Limb (tissue), 2 donors: ENCODE results near the gene TRIML2.

Experiments
- DNase-seq, 2 donors: peaks; one replicate each; pipeline ENCODE4 v3.0.0-alpha.2; 2016; ENCODE audit errors: extremely low spot score in 2 of 2

The TRIML2 gene, protein sequence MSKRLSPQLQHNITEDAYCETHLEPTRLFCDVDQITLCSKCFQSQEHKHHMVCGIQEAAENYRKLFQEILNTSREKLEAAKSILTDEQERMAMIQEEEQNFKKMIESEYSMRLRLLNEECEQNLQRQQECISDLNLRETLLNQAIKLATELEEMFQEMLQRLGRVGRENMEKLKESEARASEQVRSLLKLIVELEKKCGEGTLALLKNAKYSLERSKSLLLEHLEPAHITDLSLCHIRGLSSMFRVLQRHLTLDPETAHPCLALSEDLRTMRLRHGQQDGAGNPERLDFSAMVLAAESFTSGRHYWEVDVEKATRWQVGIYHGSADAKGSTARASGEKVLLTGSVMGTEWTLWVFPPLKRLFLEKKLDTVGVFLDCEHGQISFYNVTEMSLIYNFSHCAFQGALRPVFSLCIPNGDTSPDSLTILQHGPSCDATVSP

DNA sequence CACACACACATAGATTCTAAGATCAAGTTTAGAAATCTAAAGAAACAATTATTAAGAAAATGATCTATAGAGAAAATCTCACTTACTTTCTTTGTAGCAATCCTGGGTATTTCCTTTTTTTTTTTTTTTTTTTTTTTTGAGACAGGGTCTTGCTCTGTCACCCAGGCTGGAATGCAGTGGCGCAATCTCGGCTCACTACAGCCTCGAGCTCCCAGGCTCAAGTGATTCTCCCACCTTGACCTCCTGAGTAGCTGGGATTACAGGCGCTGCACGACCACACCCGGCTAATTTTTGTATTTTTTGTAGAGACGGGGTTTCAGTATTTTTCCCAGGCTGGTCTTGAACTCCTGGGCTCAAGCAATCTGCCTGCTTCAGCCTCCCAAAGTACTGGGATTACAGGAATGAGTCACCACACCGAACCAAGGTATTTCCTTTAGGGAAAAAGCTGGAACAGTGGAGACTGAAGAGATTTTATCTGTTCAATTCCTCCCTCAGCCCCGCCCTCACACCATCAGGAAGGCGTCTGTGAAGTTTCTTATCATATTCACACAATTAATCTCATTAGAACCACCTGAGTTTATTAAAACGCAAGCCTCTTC lies at the start of gene TRIML2:
Gene TRIML2, minus strand, starts transcription at position 447 of the 599 bp plus-strand sequence. CDS start 4,235 bp downstream, outside the sequence.
- no peak for DNase-seq

DNA sequence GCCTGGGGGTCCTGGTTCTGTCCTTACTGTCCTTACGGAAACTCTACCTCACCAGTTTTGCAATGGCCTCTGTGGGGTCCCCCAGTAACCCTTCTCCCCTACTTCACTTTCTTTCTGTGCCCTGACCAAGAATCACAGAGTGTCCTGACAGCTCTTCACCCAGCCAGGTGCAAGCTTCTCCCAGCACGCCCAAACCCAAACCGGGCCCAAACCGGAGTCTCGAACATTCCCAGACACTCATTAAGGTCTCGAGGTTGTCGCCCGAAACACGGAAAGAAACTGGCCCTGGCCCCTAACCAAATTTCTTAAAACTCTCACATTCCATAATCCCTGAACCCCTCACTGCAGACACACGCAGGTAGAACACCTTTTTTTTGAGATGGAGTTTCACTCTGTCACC lies 48.9 kb upstream of the TRIML2 start:
- no peak for DNase-seq

DNA sequence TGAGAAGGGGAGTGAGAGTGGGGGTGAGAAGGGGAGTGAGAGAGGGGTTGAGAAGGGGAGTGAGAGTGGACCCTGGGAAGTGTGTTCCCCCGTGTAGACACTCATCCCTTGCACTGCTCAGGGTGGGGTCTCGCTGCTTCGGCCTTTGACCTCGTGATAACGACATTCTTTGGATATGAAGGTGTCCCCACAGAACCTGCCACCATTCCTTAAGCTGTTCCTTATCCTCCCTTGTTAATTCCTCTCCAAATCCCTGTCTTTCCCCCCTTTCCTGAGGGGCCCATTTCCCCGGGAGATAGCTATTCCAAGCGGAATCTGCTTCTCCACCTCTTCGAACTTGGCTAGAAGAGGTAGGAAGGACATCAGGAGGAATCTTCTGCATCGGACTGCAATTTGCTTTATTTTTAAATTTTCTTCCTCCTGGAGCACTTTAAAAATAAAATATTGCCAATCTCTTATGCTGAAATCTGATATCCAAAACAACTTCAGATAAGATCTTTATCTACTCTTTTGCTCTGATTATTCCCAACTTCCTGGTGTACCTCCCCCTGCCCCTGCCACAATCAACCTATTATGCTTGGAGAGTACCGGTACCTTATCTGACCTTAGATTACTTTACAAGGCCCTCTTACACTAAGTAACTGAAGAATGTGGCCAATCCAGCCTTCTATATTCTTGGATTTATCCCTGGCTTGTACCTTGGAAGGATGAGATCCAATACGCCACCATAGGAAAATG lies 45.4 kb upstream of the TRIML2 start:
- no peak for DNase-seq

DNA sequence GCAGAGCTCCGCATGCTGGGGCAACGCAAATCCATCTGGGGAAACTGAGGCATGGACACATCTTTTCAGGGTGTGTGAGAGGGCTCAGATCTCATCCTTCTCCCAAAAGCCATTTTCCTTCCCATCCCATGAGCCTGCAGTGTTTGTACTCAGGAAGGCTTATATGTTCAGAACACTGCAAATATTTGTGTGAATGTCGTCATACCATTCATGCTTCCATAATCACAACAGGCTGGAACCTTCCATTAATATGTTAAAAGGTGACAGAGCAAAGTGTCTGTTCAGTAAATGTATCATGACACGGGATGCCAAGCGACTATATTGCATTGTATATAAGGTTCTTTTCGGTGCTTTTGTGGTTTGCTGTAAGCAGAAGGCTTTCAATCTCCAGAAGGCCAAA lies 38.4 kb upstream of the TRIML2 start:
- no peak for DNase-seq

DNA sequence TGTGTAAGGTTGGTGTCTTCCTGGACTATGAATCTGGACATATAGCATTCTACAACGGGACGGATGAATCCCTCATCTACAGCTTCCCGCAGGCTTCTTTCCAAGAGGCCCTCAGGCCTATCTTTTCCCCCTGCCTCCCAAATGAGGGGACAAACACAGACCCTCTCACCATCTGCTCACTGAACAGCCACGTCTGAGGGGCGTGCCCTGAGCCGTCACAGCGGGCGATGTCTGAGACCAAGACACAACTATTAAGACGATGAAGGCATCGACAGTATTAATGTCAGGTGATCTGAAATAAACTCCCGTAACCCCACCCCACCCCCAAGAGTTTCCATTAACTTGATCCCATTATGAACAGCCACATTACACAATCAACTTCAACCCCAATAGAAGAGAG lies 37.8 kb upstream of the TRIML2 start:
- DNase-seq, result no peak

DNA sequence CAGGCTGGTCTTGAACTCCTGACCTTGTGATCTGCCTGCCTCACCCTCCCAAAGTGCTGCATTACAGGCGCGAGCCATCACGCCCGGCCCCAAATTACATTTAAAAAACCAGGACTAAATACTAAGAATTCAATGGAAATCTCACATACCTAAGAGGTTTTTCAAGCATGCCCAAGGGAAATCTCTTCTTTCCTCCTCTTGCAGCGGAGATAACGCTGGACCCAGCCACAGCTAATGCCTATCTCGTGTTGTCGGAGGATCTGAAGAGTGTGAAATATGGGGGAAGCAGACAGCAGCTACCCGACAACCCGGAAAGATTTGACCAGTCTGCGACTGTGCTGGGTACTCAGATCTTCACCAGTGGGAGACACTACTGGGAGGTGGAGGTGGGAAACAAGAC lies 37.2 kb upstream of the TRIML2 start:
- no peak for DNase-seq

DNA sequence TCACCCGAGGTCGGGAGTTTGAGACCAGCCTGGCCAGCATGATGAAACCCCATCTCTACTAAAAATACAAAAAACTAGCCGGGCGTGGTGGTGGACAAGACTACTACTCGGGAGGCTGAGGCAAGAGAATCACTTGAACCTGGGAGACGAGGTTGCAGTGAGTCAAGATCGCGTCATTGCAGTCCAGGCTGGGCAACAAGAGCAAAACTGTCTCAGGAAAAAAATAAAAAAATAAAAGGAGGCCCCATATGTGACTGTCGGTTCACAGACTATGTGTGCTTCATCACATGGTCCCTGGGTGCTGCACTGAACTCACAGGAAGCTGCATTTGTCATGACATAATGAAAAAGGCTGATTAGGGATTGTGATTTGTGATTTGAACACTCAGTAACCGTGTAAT lies 36.2 kb upstream of the TRIML2 start:
- no peak for DNase-seq

DNA sequence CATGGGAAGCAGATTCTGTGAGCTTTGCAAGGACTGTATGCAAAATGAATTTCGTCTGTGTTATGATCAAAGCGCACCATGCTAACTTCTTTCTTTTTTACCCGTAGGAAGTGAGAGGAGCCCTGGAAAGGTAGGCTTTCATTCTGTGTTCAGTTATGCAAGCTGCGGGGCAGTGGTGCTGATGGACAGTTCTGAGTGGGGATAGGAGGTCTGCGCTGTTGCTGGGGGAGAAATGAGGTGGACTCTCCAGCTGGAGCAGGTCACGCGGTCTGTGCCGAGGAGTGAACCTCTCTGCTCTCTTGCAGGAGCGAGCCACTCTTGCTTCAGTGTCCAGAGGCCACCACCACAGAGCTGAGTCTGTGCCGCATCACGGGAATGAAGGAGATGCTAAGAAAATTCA lies 34.3 kb upstream of the TRIML2 start:
- no peak for DNase-seq

DNA sequence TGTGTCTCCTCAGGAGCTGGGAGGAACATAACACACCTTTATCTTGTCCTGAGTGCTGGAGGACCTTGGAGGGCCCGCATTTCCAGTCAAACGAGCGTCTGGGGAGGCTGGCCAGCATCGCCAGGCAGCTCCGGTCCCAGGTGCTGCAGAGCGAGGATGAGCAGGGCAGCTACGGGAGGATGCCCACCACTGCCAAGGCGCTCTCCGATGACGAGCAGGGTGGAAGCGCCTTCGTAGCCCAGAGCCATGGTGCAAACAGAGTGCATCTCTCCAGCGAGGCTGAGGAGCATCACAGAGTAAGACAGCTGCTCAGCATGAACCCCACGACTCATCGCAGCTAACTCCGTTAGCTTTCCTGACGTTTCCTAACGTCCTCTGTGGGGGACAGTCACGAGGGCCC lies 30.3 kb upstream of the TRIML2 start:
- DNase-seq, result no peak

DNA sequence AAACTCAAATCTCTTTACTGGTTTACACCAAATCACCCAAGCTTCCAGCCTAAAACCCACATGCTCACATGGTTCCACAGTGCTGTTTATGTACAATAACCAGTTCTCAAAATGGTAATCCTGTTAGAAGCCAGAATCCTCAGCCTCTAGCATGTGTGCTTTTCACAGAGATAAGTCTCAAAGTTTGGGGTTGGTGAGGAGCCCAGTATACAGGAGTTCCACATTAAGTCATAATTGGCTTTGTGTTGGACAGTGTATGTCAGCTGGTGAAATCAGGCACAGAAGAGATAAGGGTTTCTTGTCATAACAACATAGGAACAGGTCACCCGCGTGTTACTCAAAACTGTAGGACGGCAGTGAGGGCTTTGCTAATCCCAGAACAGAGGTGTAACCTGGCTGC lies 29.7 kb upstream of the TRIML2 start, which contains the start of gene TRIML1:
Gene TRIML1, plus strand, starts transcription at position 301 of the 400 bp plus-strand sequence. CDS start 118 bp downstream, outside the sequence.
- no peak for DNase-seq

DNA sequence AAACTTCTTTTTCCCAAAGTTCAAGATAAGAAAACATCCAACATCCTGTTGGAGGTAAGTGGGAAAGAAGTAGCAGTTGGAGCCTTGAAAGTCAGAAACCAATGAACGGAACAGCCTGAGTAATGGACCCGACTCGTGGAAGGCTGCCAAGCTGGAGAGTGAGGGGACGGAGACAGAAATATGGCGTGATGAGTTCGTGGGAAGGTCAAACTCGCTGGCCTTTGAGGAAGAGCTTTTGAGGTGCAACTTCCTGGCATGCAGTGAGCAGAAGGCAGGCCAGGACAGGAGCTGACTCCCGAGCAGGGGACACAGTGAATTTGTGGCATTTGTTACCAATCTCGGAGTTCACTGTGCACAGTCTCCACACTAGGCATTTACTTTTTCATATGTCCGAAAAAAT lies 28.8 kb upstream of the TRIML2 start:
- DNase-seq, result no peak

DNA sequence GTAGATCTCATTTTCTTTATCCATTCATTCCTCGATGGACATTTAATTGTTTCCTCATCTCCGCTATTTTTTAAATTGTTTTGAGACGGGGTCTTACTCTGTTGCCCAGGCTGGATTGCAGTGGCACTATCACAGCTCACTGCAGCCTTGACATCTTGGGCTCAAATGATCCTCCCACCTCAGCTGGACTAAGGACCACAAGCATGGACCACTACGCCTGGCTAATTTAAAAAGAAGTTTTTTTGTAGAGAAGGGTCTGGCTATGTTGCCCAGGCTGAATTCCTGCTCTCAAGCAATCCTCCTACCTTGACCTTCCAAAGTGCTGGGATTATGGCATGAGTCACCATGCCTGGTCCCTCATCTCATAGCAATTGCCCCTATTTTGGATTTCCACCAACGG lies 22.8 kb upstream of the TRIML2 start:
- DNase-seq, result no peak

DNA sequence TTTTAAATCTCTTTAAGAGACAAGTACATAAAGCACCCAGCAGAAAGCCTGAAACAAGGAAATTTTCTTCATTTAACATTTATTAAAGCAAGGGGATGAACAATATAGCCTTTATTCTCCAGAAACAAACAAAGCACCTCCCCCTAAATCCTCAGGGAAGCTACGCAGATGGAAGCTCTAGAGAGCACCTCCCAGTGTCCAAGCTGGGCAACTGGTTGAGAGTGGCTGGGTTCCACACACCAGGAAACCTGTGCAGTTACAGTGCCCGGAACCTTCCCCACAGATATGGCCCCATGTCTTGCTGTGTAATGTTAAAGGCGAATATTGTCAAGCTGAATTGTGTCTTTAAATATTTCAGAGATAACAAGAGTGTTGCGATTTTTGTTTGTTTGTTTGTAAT lies 21.0 kb upstream of the TRIML2 start:
- no peak for DNase-seq

DNA sequence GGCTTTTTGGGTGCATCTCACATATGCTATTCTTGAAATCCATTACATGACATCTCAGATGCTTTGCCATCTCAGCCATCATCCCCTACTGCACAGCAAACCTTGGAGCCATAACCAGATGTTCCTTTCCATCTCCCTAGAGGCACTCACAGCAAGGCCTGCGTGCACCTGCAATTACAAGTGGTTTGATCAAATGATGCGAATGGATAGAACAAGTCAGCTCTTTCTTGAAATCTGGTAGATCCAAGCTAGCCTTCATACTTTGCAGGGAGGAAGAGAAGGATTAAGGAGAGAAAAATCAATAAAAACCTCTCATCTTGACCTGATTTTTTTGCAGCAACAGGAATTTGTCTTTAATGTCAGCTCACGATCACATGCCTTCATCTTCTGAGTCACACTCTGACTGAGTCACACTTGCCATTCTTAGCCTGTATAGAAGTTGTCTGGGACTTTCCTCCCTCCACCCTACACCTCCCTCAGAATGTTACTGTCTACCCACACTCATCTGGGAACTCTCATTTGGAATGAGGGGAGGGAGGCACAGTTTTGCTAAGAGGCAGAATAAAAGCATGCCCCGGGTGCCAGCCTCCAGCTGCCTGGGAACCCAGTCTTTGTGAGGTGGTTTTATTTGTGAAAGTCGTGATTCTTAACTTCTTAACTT lies 17.9 kb upstream of the TRIML2 start:
- DNase-seq, result no peak

DNA sequence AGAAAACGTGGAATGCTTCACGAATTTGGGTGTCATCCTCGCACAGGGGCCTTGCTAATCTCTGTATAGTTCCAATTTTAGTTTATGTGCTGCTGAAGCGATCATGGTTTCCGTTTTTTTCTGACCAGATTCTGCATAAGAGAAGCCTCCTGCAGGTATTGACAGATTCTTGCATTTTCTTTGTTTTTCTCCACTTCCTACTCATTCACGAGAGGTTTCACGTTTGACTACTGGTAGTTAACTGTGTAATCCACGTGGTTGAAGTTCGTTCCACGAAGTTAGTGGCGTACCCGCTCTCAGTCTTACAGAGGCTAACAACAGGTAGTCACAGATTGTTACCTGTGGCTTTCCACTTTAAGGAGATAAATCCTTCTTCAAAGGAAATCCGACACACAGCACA lies 12.1 kb upstream of the TRIML2 start:
- DNase-seq, result no peak

DNA sequence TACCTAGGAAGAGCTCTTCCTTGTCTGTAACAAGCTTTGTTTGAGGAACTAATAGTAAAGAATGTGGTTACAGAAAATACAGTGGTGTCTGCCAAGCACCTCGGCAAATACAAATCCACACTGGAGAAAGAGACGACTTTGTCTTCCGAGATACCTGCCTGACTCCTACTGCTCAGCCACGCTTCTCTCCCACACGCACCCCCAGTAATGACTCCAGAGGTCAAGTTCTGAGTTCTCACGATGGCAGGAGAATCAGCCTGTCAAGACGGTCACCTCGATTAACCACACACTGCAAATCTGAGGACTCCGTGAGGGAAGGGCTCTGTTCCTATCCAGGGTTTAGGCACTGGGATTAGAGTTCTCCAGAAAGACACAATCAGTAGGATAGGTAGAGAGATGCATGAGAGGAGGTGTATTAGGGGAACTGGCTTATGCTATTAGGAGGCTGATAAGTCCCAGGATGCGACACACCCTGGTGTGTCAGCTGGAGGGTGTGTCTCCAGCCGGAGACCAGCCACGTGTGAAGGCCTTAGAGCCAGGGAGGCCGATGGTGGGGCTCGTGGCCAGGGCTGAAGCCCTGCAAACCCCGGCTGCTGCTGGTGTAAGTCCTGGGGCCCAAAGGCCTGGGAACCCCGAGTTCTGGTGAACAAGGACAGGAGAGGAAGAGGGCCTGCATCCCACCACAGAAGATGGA lies 8.4 kb upstream of the TRIML2 start:
- DNase-seq, result no peak

DNA sequence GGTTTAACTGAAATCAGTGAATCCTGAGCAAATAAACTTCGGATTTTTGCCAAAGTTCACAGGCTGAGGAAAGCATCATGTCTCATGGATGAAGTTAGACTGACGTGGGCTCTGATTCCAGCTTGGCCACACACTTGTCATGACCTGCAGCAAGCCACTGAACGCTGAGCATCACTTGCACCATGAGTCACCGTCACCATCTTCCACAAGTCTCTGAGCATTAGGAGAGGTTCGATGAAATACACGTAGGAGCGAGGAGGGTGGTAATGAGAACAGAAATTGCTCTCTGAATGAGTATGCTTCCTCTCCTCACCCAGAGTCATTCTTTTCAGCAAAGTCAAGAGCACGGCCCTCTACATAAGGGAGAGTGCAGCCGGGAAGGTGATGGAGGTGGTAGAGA lies 3.8 kb upstream of the TRIML2 start:
- no peak for DNase-seq

DNA sequence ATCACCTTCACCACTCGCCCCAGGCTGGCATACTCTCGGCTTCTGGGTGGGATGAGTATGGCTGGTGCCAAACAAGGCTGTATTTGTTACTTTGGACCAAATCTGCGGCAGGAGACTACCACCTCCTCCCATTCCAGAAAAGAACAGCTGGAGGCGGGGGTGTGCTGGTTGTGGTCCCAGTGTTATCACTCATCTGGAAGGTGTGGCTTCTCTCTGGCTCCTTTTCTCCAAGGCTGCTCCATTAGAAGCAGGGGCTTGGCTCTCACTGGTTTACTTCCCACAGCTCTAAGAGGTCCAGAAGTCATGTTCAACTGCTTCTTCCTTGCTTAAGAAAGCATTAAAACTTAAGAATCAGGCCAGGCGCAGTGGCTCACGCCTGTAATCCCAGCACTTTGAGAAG lies 2.6 kb upstream of the TRIML2 start:
- no peak for DNase-seq

DNA sequence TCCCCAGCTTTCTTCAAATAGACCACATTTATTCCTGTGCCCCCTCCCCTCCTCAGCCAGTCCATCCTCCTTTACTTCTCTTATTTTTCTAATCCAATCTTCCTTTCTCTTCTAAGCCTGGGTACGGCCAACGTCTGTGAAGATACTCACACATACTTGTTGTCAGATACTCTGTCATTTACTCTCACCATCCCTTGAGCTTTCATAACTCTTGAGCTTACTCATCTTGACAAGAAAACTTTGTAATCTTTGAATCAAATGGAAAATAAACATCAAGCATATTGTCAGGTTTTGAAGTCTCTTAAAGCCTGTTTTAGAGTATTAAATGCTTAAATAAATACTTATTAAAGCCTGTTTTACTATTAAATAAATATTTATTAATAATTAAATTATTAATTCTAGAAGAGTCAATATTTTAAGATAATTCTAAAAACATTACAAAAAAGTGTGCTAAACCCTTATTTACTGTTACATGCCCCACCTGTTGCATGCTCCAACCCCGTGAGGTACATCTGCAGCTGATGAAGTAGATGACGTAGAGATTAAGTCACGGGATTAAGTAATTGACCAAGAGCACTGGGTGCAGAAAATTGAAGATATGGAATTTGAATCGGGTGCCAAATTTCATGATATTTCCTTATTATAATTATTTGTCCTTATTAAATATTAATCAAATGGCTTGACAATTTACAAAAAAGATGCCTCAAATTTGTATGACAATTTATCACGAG lies 1.5 kb upstream of the TRIML2 start:
- DNase-seq, result no peak

DNA sequence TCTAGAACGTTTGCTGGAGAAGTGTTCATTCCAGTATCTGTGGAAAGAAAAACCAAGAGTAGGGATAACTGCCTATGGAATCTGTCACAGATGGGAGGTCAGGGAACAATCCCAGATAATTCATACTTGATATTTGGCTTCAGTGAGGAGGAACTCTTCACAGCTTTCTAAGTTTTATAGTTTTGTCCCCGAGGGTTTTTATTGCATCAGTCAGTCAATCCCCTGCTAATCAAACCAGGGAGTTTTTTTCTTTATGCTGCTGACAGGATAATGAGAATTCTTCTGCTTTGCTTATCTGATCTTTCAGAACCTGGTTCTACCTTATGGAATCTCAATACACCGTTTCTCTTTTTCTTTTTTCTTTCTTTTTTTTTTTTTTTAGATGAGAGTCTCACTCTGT lies 633 bp upstream of the TRIML2 start:
- no peak for DNase-seq
